Measurements from ENCODE around the gene MGMT.

GRCh38 chr10:129550658-129551057 is 83.6 kb downstream of the MGMT start:
- TF ChIP-seq CTCF (IDR thresholded peaks at IDR 0.05): no peak
- TF ChIP-seq POLR2A (IDR thresholded peaks at IDR 0.05; ENCODE audit: low read depth): no peak
- no peak for TF ChIP-seq POLR2AphosphoS5 (IDR thresholded peaks at IDR 0.05)
- TF ChIP-seq EP300 (IDR thresholded peaks at IDR 0.05): no peak
